Upper lobe of right lung (tissue), 1 donor: ENCODE measurements around the gene VWA1. TPM values are rescaled to one million over a fixed set of nuclear protein-coding genes. Genes with fewer than 3 reads are reported as not detected.

Experiments
- ATAC-seq: fragments of 200-7000 bp; cut with Tn5 transposase; one replicate; pipeline ENCODE4 v1.9.1; 2020; ENCODE audit warnings: mild to moderate bottlenecking, moderate library complexity
- DNase-seq: peaks from one replicate; pipeline ENCODE4 v3.0.0-alpha.2; 2020
- H3K27ac ChIP-seq: fragments of 200-600 bp; one replicate; pipeline ENCODE4 v1.8.0; 2022
- H3K27me3 ChIP-seq: fragments of 200-600 bp; one replicate; pipeline ENCODE4 v1.8.0; 2022; ENCODE audit warnings: mild to moderate bottlenecking
- H3K36me3 ChIP-seq: fragments of 200-600 bp; one replicate; pipeline ENCODE4 v1.8.0; 2022
- H3K4me1 ChIP-seq: fragments of 200-600 bp; one replicate; pipeline ENCODE4 v1.8.0; 2022
- H3K4me3 ChIP-seq: fragments of 200-600 bp; one replicate; pipeline ENCODE4 v1.8.0; 2022; ENCODE audit warnings: mild to moderate bottlenecking
- H3K9me3 ChIP-seq: fragments of 200-600 bp; one replicate; pipeline ENCODE4 v1.8.0; 2022
- intact Hi-C: fragments of 100-400 bp; cut with DNase I; formaldehyde crosslinking; loops from one replicate; pipeline ENCODE4 v1.11.0; 2022
- total RNA-seq: library from RNA; stranded (reverse); fragmentation: NEBNext Ultra II Directional; extraction: Animal tissue kit (Norgen Biotek cat#: 25700); gene quantifications from one replicate; pipeline ENCODE4 v1.2.1, GENCODE V29; 2021
- TF ChIP-seq, protein P1 (sequence below): fragments of 200-600 bp; IDR thresholded peaks from one replicate; pipeline ENCODE4 v1.8.0; 2022; ENCODE audit warnings: antibody characterized with exemption
- donor health status: DM: no; HTN: yes; CAD: no; lungs with severe emphysema.

The VWA1 gene
- total RNA-seq, 1 donor from 2014 or later: 87.4 TPM

DNA sequence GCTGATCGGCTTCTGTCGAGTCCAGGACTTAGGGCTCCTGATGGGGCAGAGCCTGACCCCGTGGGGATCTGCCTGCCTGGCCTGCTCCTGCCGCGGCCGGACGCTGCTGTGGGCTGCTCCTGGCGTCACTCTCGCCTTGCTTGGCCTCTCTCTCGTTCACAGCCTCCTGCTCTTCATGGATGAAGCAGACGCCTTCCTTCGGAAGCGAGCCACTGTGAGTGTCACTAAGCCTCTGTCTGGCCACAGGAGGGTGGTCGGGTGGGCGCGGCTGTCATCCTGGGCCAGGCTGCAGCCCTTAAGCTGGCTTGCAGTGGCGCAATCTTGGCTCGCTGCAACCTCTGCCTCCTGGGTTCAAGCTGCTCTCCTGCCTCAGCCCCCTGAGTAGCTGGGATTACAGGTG is 52.2 kb downstream of the VWA1 start:
- H3K9me3 ChIP-seq: no peaks in the 10 kb centered on the region
- H3K27me3 ChIP-seq: no peaks in the 10 kb centered on the region
- no peak overlapping the region for H3K27ac ChIP-seq
- no peaks in the 10 kb centered on the region for H3K4me1 ChIP-seq
- H3K4me3 ChIP-seq: no peak overlapping the region
- intact Hi-C loops: no loop called here
- TF ChIP-seq, protein P1, sequence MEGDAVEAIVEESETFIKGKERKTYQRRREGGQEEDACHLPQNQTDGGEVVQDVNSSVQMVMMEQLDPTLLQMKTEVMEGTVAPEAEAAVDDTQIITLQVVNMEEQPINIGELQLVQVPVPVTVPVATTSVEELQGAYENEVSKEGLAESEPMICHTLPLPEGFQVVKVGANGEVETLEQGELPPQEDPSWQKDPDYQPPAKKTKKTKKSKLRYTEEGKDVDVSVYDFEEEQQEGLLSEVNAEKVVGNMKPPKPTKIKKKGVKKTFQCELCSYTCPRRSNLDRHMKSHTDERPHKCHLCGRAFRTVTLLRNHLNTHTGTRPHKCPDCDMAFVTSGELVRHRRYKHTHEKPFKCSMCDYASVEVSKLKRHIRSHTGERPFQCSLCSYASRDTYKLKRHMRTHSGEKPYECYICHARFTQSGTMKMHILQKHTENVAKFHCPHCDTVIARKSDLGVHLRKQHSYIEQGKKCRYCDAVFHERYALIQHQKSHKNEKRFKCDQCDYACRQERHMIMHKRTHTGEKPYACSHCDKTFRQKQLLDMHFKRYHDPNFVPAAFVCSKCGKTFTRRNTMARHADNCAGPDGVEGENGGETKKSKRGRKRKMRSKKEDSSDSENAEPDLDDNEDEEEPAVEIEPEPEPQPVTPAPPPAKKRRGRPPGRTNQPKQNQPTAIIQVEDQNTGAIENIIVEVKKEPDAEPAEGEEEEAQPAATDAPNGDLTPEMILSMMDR: no peak
- DNase-seq (no peak), ATAC-seq (no peak)
- peaks cover 60% of the 10 kb centered on the region for H3K36me3 ChIP-seq

DNA sequence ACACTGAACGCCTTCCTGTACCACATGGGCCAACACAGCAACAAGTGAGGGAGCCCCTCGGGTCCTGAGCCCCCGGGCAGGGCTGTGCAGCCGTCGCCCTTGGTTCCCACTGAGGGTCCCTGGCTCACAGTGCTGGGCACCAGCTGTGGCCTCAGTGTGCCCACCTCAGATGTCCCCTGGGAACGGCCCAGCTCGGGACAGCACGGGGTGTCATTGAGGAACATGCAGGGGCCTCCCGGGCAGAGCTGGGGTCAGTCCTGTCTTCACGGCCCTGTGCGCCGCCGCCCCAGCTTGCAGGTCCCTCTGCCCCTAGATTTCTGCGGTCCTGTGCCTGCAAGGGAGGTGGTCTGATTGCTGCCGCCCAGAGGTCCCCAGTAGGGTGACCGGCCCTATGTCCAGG is 53.7 kb downstream of the VWA1 start:
- no peaks in the 10 kb centered on the region for H3K4me1 ChIP-seq
- no peak overlapping the region for H3K27ac ChIP-seq
- no peak for ATAC-seq
- no peaks in the 10 kb centered on the region for H3K27me3 ChIP-seq
- no peak for DNase-seq
- TF ChIP-seq, protein P1: no peak
- no peak overlapping the region for H3K4me3 ChIP-seq
- H3K36me3 ChIP-seq: peaks cover 44% of the 10 kb centered on the region
- H3K9me3 ChIP-seq: peaks cover 7% of the 10 kb centered on the region
- intact Hi-C loops: no loop called here

DNA sequence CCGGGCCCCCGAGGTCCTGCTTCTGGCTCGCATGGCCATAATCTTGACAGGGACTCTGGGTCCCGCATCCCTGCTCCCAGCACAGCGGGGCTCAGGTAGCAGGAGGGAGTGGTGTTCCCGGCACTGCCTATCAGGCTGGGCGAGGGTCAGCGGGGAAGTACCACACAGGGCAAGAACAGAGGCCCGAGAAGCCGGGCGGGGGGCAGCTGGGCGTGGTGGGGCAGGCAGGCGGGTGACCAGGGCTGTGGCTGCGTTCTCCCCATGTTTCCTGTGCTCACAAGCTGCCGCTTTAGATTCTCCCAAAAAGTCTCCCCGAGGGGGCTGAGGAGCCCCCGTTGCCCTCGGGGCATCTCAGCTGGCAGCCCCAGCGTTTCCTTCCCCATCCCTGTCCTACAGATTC is 54.4 kb downstream of the VWA1 start:
- intact Hi-C loops: no loop called here
- peaks cover 42% of the 10 kb centered on the region for H3K36me3 ChIP-seq
- TF ChIP-seq, protein P1: no peak
- no peak overlapping the region for H3K4me3 ChIP-seq
- DNase-seq: no peak
- no peak overlapping the region for H3K27ac ChIP-seq
- no peaks in the 10 kb centered on the region for H3K4me1 ChIP-seq
- peaks cover 7% of the 10 kb centered on the region for H3K9me3 ChIP-seq
- no peaks in the 10 kb centered on the region for H3K27me3 ChIP-seq
- no peak for ATAC-seq

DNA sequence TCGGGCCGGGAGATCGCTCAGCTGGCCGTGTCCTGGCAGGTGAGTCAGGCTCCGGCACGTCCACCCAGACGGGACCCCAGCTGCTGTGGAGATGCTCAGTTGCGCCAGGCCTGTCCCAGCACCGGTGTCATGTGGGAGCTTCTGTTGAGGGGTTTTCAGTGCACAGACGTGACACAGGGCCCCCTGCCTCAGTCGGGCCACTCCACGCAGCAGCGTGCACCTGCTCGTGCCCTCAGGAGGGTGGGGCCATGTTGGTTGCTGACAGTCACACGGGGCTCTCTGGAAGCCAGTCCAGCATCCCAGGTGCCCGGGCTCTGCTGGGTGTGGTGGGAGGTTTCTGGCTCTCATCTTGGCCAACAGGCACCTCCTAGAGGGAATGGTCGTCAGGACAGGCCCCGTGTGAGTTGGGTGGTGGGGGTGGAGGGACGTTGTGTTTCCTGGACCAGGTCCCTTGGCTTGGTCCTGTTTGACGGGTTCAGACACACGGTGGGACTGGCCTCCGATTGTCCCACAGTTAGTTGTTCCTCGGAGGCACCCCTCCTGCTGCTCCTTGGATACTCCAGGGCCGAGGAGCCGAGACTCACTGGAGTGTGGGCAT is 55.2 kb downstream of the VWA1 start:
- H3K27ac ChIP-seq: no peak overlapping the region
- H3K36me3 ChIP-seq: peaks cover 42% of the 10 kb centered on the region
- H3K9me3 ChIP-seq: peaks cover 7% of the 10 kb centered on the region
- intact Hi-C loops: no loop called here
- no peak overlapping the region for H3K4me3 ChIP-seq
- no peaks in the 10 kb centered on the region for H3K4me1 ChIP-seq
- ATAC-seq (no peak), DNase-seq (no peak)
- TF ChIP-seq, protein P1: no peak
- H3K27me3 ChIP-seq: no peaks in the 10 kb centered on the region

DNA sequence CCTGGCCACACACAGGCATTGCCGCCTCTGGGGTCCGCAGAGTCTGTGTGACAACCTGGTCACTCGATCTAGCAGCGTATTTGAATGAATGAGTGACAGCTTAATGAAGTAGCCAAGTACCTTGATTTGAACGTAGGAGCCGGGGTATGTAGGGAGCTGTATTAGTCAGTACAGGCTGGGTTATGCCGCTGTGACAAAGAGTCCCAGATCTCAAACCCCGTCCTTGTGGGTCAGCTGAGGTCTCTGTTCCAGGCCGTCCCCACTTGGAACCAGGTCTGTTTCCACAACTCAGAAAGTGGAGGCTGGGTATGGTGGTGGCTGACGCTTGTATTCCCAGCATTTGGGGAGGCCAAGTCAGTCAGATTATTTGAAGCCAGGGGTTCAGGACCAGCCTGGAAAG is 56.1 kb downstream of the VWA1 start:
- peaks cover 42% of the 10 kb centered on the region for H3K36me3 ChIP-seq
- intact Hi-C loops: no loop called here

More for the DNA sequence above, 56.1 kb downstream of the VWA1 start:
- ATAC-seq (no peak), DNase-seq (no peak)
- TF ChIP-seq, protein P1: no peak
- Histone ChIP-seq H3K4me1 (no peaks in the 10 kb centered on the region), H3K27me3 (no peaks in the 10 kb centered on the region), H3K27ac (no peak overlapping the region), H3K9me3 (peaks cover 7% of the 10 kb centered on the region), H3K4me3 (no peak overlapping the region)

Other genes with a start within 250 kb of the VWA1 start
- 0.98 TPM for gene TNFRSF18, start 229.1 kb upstream of the VWA1 start, total RNA-seq
- 7.7 TPM for gene TNFRSF4, start 221.5 kb upstream of the VWA1 start, total RNA-seq
- gene SDF4, start 203.7 kb upstream of the VWA1 start, total RNA-seq: 132 TPM
- 16.7 TPM for gene B3GALT6, start 203.5 kb upstream of the VWA1 start, total RNA-seq
- 2.6 TPM for gene C1QTNF12, start 189.0 kb upstream of the VWA1 start, total RNA-seq
- 52.5 TPM for gene UBE2J2, start 161.8 kb upstream of the VWA1 start, total RNA-seq
- gene SCNN1D, start 155.3 kb upstream of the VWA1 start, total RNA-seq: 3.6 TPM
- gene ACAP3, start 127.8 kb upstream of the VWA1 start, total RNA-seq: 55.2 TPM
- gene PUSL1, start 127.1 kb upstream of the VWA1 start, total RNA-seq: 14.2 TPM
- gene INTS11, start 111.0 kb upstream of the VWA1 start, total RNA-seq: 81.9 TPM
- 20.4 TPM for gene CPTP, start 110.9 kb upstream of the VWA1 start, total RNA-seq
- 0.32 TPM for gene TAS1R3, start 104.4 kb upstream of the VWA1 start, total RNA-seq
- 66.0 TPM for gene DVL1, start 86.3 kb upstream of the VWA1 start, total RNA-seq
- gene MXRA8, start 77.1 kb upstream of the VWA1 start, total RNA-seq: 66.3 TPM
- 92.1 TPM for gene AURKAIP1, start 60.5 kb upstream of the VWA1 start, total RNA-seq
- gene CCNL2, start 36.4 kb upstream of the VWA1 start, total RNA-seq: 165 TPM
- gene MRPL20, start 28.4 kb upstream of the VWA1 start, total RNA-seq: 80.7 TPM
- 21.5 TPM for gene ANKRD65, start 14.4 kb upstream of the VWA1 start, total RNA-seq
- 10.4 TPM for gene ATAD3C, start 14.0 kb downstream of the VWA1 start, total RNA-seq
- gene ATAD3B, start 36.1 kb downstream of the VWA1 start, total RNA-seq: 24.3 TPM
- 21.9 TPM for gene ATAD3A, start 76.5 kb downstream of the VWA1 start, total RNA-seq
- 2.9 TPM for gene TMEM240, start 104.9 kb downstream of the VWA1 start, total RNA-seq
- gene SSU72, start 139.2 kb downstream of the VWA1 start, total RNA-seq: 125 TPM
- gene FNDC10, start 164.4 kb downstream of the VWA1 start, total RNA-seq: 7.4 TPM
- 88.7 TPM for gene MIB2, start 179.8 kb downstream of the VWA1 start, total RNA-seq
- 40.3 TPM for gene MMP23B, start 196.5 kb downstream of the VWA1 start, total RNA-seq
- gene CDK11B, start 223.3 kb downstream of the VWA1 start, total RNA-seq: 24.8 TPM